Natural killer cell treated with Interleukin-12 subunit alpha and Interleukin-12 subunit beta and Interleukin-15 and Interleukin-18, amount 100 ng/mL, for 72 hours (primary cell): ENCODE measurements around the gene SCP2. TPM values are rescaled to one million over a fixed set of nuclear protein-coding genes. Genes with fewer than 3 reads are reported as not detected.

Experiments
- ATAC-seq, 2 donors: fragments of 150-1000 bp; cut with Tn5 transposase in 1 of 2; sonication (Bioruptor Pico), chemical (Tn5 transposase) in 1 of 2; 2 replicates each; pipeline ENCODE4 v1.10.0; 2021
- DNase-seq: peaks from one replicate; pipeline ENCODE4 v3.0.0; 2022; ENCODE audit warnings: low spot score
- H3K27ac Mint-ChIP-seq, 2 donors: 1 replicate in 1 of 2; 2 replicates in 1 of 2; pipeline ENCODE4 v1.8.0; 2022; ENCODE audit warnings: mixed read lengths in 2 of 2, mild to moderate bottlenecking in 1 of 2, moderate library complexity in 1 of 2
- H3K27me3 Mint-ChIP-seq, 2 donors: 1 replicate in 1 of 2; 2 replicates in 1 of 2; pipeline ENCODE4 v1.8.0; 2022; ENCODE audit warnings: mixed read lengths in 2 of 2
- H3K36me3 Mint-ChIP-seq: one replicate; pipeline ENCODE4 v1.8.0; 2022; ENCODE audit warnings: mixed read lengths
- H3K4me1 Mint-ChIP-seq, 2 donors: 1 replicate in 1 of 2; 2 replicates in 1 of 2; pipeline ENCODE4 v1.8.0; 2022; ENCODE audit warnings: low read depth in 2 of 2, mixed read lengths in 2 of 2, mild to moderate bottlenecking in 1 of 2
- H3K4me3 Mint-ChIP-seq: one replicate; pipeline ENCODE4 v1.8.0; 2022; ENCODE audit warnings: mixed read lengths
- H3K9me3 Mint-ChIP-seq: 2 replicates; pipeline ENCODE4 v1.8.0; 2022; ENCODE audit warnings: mixed read lengths
- total RNA-seq, 2 donors: library from RNA; stranded (reverse); gene quantifications; one replicate each; pipeline ENCODE4 v1.2.3, GENCODE V29; 2022

Gene SCP2
- total RNA-seq, 2 donors from 2014 or later: 75.1 to 86.8 TPM

DNA sequence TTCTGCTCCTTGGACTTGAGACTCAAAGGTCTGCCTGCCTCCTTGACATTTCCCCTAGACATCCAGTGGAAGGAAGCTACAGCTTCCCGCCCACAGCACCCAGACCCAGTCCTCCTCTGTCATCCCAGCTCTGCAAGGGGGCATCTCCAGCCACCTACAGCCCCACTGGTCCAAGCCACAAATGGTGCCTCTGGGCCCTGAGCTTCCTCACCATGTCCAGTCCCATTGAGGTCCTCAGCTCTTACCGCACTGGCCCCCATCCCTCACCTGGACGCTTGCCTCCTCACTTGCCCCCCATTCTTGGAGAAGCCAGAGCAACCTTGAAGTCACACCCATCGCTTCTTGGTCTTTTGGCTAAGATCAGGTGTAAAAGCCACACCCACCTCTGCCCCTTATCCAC, 148.1 kb downstream of the SCP2 start:
- Mint-ChIP-seq H3K4me1 (no peaks in the 10 kb centered on the region), H3K36me3 (no peaks in the 10 kb centered on the region), H3K9me3 (no peaks in the 10 kb centered on the region), H3K4me3 (no peak overlapping the region), H3K27ac (no peak overlapping the region), H3K27me3 (no peaks in the 10 kb centered on the region)
- DNase-seq (no peak), ATAC-seq (no peak)

DNA sequence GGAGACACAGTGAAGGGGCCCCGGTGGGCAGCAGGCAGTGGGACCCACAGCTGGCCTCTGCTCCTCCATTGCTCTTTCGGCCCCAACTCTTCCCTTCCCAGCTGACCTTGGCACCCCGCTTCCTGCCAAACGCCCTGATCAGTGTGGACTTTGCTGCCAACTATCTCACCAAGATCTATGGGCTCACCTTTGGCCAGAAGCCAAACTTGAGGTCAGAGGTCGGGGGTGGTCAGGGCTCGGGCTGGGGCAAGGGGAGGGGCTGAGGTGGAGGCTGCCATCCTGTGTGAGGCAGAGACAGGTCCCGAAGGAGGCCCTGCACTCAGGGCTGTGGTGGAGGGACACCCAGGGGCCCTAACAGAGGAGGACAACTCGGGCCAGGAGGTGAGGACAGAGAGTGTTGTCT, 148.7 kb downstream of the SCP2 start:
- DNase-seq (no peak), ATAC-seq (no peak)
- Mint-ChIP-seq H3K27ac (no peak overlapping the region), H3K4me3 (no peak overlapping the region), H3K9me3 (no peaks in the 10 kb centered on the region), H3K27me3 (no peaks in the 10 kb centered on the region), H3K36me3 (no peaks in the 10 kb centered on the region), H3K4me1 (no peaks in the 10 kb centered on the region)

DNA sequence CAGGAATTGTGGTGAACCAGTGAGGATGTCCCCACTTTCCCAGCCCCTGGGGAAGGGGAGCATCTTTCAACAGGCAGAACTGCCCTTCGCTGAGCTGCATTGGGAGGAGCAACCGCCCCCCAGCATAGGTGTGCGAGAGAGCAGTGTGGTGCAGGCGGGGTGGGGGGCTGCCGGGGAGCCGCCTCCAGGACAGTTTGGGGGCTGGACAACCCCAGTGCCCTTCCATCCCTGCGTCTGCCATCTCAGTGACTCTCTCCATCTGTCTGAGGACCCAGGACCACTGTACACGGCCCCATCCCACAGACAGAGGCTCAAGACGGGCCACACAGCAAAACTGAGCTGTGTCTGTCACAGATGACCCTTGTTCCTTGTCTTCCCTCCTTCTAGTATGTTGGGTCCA, 149.1 kb downstream of the SCP2 start:
- ATAC-seq (no peak), DNase-seq (no peak)
- Mint-ChIP-seq H3K36me3 (no peaks in the 10 kb centered on the region), H3K4me3 (no peak overlapping the region), H3K27me3 (no peaks in the 10 kb centered on the region), H3K27ac (no peak overlapping the region), H3K9me3 (no peaks in the 10 kb centered on the region), H3K4me1 (no peaks in the 10 kb centered on the region)

DNA sequence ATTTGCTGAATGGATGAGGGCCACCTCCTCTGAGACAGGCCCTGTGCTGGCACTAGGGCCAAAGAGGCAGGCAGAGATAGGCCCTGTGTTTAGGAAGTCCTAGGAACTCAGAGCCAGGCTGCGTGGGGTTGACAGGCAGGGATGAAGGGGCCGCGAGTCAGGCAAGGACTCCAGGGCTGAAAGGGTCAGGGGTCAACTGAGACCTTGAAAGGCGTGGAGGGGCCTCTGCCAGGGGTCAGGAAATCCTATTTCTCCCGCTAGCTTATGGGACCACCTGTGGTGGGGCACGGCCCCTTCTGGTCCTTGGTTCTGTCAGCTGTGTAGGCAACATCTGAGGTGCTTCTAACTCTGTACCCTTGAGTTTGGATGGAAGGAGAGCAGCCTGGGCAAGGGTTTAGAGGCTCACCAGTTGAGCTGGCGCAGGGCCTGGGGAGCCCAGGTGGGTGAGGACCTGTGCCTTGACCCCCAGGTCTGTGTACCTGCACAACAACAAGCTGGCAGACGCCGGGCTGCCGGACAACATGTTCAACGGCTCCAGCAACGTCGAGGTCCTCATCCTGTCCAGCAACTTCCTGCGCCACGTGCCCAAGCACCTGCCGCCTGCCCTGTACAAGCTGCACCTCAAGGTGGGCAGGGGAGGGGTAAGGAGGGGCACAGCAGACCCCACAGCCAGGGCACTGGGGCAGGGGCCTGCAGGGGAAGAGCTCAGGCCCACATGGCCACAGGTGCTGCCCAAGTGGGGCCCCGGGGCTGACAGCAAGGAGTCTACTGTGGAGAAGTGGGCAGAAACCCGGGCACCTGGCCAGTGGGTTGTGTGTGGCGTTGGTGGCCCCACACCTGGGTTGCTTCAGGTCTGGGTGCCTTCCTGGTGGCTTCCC, 149.9 kb downstream of the SCP2 start:
- H3K4me3 Mint-ChIP-seq: no peak overlapping the region
- H3K4me1 Mint-ChIP-seq: no peaks in the 10 kb centered on the region
- ATAC-seq (no peak), DNase-seq (no peak)
- no peaks in the 10 kb centered on the region for H3K9me3 Mint-ChIP-seq
- no peaks in the 10 kb centered on the region for H3K36me3 Mint-ChIP-seq
- no peak overlapping the region for H3K27ac Mint-ChIP-seq
- no peaks in the 10 kb centered on the region for H3K27me3 Mint-ChIP-seq

- DNase-seq (no peak), ATAC-seq (no peak)
- H3K4me3 Mint-ChIP-seq: no peak overlapping the region
- no peaks in the 10 kb centered on the region for H3K27me3 Mint-ChIP-seq
- H3K36me3 Mint-ChIP-seq: no peaks in the 10 kb centered on the region
- no peak overlapping the region for H3K27ac Mint-ChIP-seq
- peaks cover 0 to 2% of the 10 kb centered on the region in 2 donors for H3K4me1 Mint-ChIP-seq
- H3K9me3 Mint-ChIP-seq: no peaks in the 10 kb centered on the region
Measured at GRCh38 chr1:53077599-53077965, 150.5 kb downstream of the SCP2 start.

- H3K27ac Mint-ChIP-seq: no peak overlapping the region
- no peaks in the 10 kb centered on the region for H3K27me3 Mint-ChIP-seq
- peaks cover 8 to 11% of the 10 kb centered on the region in 2 donors for H3K4me1 Mint-ChIP-seq
Measured at GRCh38 chr1:53078333-53079101, 151.4 kb downstream of the SCP2 start.

GRCh38 chr1:53079251-53079650, 152.2 kb downstream of the SCP2 start:
- H3K27ac Mint-ChIP-seq: no peak overlapping the region
- no peaks in the 10 kb centered on the region for H3K27me3 Mint-ChIP-seq
- no peaks in the 10 kb centered on the region for H3K36me3 Mint-ChIP-seq
- no peaks in the 10 kb centered on the region for H3K9me3 Mint-ChIP-seq
- peaks cover 11 to 15% of the 10 kb centered on the region in 2 donors for H3K4me1 Mint-ChIP-seq
- no peak overlapping the region for H3K4me3 Mint-ChIP-seq
- DNase-seq: no peak
- ATAC-seq: no peak

More at GRCh38 chr1:53078333-53079101, 151.4 kb downstream of the SCP2 start:
- no peaks in the 10 kb centered on the region for H3K9me3 Mint-ChIP-seq
- no peaks in the 10 kb centered on the region for H3K36me3 Mint-ChIP-seq
- ATAC-seq: no peak
- no peak overlapping the region for H3K4me3 Mint-ChIP-seq
- DNase-seq: no peak

DNA sequence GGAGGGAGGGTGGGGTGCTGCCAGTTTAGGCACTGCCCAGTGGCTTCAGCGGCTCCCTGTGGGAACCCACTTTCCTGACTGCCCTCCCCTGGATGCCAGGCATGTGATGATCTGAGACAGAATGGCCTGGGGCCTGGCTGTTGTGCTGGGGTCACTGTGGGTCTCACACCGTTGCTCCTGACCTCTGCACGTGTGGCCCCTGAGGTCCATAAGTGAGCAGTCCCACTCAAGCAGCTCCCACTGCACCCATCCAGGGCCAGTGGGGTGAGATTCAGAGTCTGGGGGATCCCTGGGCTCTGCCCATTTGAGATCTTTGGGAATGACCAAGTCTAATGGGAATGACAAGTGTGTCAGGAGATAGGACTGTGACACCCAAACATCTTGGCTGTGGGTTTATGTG, 153.0 kb downstream of the SCP2 start:
- Mint-ChIP-seq H3K36me3 (no peaks in the 10 kb centered on the region), H3K4me3 (no peak overlapping the region), H3K27ac (no peak overlapping the region), H3K4me1 (peaks cover 19 to 23% of the 10 kb centered on the region in 2 donors), H3K9me3 (no peaks in the 10 kb centered on the region), H3K27me3 (no peaks in the 10 kb centered on the region)
- DNase-seq (no peak), ATAC-seq (no peak)

DNA sequence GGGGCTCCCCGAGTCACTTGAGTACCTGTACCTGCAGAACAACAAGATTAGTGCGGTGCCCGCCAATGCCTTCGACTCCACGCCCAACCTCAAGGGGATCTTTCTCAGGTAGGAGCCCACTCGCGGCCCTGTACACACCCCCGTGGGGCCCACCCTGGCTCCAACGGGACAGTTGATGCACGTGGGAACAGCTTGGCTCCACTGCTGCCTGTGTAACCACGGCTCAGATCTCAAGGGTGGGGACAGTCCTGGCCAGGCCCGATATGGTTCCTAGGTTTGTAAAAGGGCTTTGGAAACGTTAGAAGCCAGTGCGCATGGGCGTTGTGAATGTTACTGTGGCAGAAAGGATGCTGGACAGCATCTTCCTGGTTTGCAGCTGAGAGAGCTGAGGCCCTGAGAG, 153.7 kb downstream of the SCP2 start:
- no peak overlapping the region for H3K4me3 Mint-ChIP-seq
- ATAC-seq: no peak
- no peaks in the 10 kb centered on the region for H3K27me3 Mint-ChIP-seq
- H3K36me3 Mint-ChIP-seq: no peaks in the 10 kb centered on the region
- H3K9me3 Mint-ChIP-seq: no peaks in the 10 kb centered on the region
- no peak overlapping the region for H3K27ac Mint-ChIP-seq
- DNase-seq: no peak
- H3K4me1 Mint-ChIP-seq: peaks cover 19 to 24% of the 10 kb centered on the region in 2 donors

GRCh38 chr1:53081384-53082066, 154.4 kb downstream of the SCP2 start:
- H3K27ac Mint-ChIP-seq: no peak overlapping the region
- H3K36me3 Mint-ChIP-seq: no peaks in the 10 kb centered on the region
- no peak for ATAC-seq
- H3K9me3 Mint-ChIP-seq: no peaks in the 10 kb centered on the region
- DNase-seq: peak; percentile 50
- no peak overlapping the region for H3K4me3 Mint-ChIP-seq
- peaks cover 19 to 24% of the 10 kb centered on the region in 2 donors for H3K4me1 Mint-ChIP-seq
- H3K27me3 Mint-ChIP-seq: no peaks in the 10 kb centered on the region

DNA sequence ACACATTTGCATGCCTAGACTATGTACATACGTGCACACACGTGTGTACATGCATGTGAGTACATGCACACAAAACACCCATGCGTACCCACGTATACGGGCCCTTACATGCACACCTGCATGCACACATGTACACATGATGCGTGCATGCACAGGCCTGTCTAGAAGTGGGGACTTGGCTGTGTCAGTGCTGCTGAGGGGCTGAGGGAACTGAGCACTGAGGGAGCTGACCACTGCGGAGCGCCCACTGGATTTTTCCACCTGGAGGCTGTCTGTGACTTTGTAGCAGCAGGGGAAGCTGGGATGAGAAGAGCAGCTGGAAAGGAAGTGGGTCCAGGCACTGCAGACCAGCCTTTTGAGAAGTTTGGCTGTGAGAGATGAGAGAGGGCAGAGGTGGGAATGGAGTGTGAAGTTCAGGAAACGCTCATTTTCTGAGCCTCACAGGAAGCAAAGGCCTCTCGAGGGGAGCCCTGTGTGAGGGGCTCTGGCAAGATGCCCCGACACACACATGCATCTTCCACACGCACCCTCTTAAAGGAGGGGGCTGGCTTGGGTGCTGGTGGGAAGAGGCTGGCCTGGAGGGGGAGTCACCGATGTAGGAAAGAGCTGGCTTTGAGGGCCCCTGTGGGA, 155.9 kb downstream of the SCP2 start:
- peak overlapping the region; percentile 31 for H3K4me3 Mint-ChIP-seq
- H3K4me1 Mint-ChIP-seq: peaks cover 19 to 24% of the 10 kb centered on the region in 2 donors
- peak overlapping the region in 1 of 2 donors; percentile 52 for H3K27ac Mint-ChIP-seq
- ATAC-seq: no peak
- H3K9me3 Mint-ChIP-seq: no peaks in the 10 kb centered on the region
- H3K36me3 Mint-ChIP-seq: no peaks in the 10 kb centered on the region
- H3K27me3 Mint-ChIP-seq: no peaks in the 10 kb centered on the region
- no peak for DNase-seq

- Mint-ChIP-seq H3K36me3 (no peaks in the 10 kb centered on the region), H3K27me3 (no peaks in the 10 kb centered on the region), H3K9me3 (no peaks in the 10 kb centered on the region), H3K27ac (no peak overlapping the region), H3K4me1 (peaks cover 19 to 24% of the 10 kb centered on the region in 2 donors), H3K4me3 (peak overlapping the region; percentile 31)
- no peak for ATAC-seq
- no peak for DNase-seq
Measured at GRCh38 chr1:53083636-53084588, 156.8 kb downstream of the SCP2 start.

DNA sequence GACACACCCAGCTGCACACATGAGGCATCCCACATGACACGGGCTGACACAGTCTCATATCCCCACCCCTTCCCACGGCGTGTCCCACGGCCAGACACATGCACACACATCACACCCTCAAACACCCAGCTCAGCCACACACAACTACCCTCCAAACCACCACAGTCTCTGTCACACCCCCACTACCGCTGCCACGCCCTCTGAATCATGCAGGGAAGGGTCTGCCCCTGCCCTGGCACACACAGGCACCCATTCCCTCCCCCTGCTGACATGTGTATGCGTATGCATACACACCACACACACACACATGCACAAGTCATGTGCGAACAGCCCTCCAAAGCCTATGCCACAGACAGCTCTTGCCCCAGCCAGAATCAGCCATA, 157.5 kb downstream of the SCP2 start:
- DNase-seq (no peak), ATAC-seq (peak; percentile 52 to 69)
- Mint-ChIP-seq H3K9me3 (no peaks in the 10 kb centered on the region), H3K36me3 (no peaks in the 10 kb centered on the region), H3K4me1 (peaks cover 19 to 24% of the 10 kb centered on the region in 2 donors), H3K4me3 (peak overlapping the region; percentile 16), H3K27ac (no peak overlapping the region), H3K27me3 (no peaks in the 10 kb centered on the region)
